AG09309 (cell line): ENCODE results near the gene CPXM1.

Experiments used
- DNase-seq: peaks from one replicate; pipeline ENCODE4 v3.0.0-alpha.2; 2010; ENCODE audit warnings: low read depth
- H3K4me3 ChIP-seq: 2 replicates; pipeline ENCODE4 v1.5.1; 2011; ENCODE audit warnings: mild to moderate bottlenecking, low read depth, low read length, moderate library complexity; ENCODE audit not compliant: control insufficient read depth
- TF ChIP-seq, protein P1 (sequence below): IDR thresholded peaks from 2 replicates; pipeline ENCODE4 v1.5.1; 2011; ENCODE audit warnings: mild to moderate bottlenecking, low read depth, low read length, inconsistent platforms; ENCODE audit not compliant: insufficient read depth, control insufficient read depth; ENCODE audit errors: missing control alignments

Gene CPXM1

DNA sequence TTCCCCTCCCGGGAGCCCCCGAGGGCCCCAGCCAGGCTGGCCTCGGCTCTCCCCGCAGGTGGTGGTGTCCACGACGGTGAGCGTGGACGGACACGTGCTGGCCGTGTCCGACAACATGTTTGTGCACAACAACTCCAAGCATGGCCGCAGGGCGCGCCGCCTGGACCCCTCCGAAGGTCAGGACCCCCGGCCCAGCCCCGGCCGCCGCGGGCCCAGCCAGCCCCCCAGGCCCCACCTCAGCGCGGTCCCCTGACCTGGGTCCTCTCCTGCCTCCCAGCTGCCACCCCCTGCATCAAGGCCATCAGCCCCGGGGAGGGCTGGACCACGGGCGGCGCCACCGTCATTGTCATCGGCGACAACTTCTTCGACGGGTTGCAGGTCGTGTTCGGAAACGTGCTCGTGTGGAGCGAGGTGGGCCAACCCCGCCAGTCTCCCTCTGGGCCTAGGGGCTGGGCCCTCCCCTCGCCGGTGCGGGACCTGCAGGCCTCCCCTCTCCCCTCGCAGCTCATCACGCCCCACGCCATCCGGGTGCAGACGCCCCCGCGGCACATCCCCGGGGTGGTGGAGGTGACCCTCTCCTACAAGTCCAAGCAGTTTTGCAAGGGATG, 51.0 kb downstream of the CPXM1 start:
- no peak overlapping the region for H3K4me3 ChIP-seq
- no peak for DNase-seq
- TF ChIP-seq, protein P1, sequence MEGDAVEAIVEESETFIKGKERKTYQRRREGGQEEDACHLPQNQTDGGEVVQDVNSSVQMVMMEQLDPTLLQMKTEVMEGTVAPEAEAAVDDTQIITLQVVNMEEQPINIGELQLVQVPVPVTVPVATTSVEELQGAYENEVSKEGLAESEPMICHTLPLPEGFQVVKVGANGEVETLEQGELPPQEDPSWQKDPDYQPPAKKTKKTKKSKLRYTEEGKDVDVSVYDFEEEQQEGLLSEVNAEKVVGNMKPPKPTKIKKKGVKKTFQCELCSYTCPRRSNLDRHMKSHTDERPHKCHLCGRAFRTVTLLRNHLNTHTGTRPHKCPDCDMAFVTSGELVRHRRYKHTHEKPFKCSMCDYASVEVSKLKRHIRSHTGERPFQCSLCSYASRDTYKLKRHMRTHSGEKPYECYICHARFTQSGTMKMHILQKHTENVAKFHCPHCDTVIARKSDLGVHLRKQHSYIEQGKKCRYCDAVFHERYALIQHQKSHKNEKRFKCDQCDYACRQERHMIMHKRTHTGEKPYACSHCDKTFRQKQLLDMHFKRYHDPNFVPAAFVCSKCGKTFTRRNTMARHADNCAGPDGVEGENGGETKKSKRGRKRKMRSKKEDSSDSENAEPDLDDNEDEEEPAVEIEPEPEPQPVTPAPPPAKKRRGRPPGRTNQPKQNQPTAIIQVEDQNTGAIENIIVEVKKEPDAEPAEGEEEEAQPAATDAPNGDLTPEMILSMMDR: no peak

DNA sequence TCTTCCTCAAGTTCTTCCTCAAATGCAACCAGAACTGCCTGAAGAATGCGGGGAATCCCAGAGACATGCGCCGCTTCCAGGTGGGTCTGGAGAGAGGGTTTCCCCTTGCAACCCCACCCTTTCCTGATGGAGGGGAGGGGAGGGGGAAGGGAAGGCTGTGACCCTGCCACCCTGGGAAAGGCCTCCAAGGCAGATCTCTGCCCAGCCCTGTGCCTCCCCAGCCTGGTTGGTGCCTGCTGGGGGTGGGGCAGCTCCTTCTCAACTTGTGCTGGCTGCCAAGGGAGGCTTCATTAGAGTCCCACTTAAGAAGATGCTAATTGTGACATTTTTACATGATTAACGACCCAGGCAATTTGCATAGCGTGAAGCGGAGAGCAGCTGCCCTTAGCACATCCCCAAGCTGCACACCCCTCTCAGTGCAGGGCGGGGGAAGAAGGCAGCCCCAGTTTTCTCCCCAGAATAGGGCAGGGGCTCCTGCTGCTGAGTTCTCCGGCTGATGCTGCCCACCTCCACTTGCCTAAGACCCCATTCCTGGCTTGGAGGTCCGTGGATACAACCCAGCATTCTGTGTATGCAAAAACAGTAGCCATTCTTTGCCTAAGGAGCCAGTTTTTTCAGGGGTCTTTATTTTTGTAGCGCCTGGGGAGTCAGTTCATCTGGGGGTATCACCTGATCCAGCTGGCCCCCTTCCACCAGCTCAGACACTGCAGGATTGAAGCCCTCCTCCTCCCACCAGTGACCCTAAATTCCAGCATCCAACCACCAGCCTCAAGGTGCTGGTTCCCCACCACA, 51.7 kb downstream of the CPXM1 start:
- H3K4me3 ChIP-seq: no peak overlapping the region
- DNase-seq: no peak
- TF ChIP-seq, protein P1: no peak

DNA sequence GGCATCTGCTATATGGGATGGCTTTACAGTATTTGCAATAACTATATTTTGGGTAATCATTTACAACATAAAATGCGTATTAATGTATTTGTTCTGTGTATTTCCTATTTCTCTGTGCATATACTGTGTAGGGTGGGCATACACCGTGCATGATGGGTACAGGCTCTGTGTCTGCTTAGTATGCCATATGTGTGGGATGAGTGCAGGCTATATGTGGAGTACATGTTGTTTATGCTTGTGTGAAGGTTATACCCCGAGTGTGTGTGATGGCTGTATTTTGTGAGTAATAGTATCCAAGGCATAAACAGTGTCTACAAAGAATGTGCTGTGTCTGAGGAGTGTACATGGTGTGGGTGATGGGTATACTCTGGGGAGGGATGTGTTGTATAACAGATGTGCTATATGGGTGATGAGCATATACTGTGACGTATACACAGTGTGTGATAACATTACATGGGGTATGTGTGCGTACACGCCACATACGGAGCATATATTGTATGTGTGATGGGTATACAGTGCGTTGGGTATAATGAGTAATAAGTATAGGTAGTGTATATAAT, 52.7 kb downstream of the CPXM1 start:
- TF ChIP-seq, protein P1: no peak
- H3K4me3 ChIP-seq: no peak overlapping the region
- DNase-seq: no peak

DNA sequence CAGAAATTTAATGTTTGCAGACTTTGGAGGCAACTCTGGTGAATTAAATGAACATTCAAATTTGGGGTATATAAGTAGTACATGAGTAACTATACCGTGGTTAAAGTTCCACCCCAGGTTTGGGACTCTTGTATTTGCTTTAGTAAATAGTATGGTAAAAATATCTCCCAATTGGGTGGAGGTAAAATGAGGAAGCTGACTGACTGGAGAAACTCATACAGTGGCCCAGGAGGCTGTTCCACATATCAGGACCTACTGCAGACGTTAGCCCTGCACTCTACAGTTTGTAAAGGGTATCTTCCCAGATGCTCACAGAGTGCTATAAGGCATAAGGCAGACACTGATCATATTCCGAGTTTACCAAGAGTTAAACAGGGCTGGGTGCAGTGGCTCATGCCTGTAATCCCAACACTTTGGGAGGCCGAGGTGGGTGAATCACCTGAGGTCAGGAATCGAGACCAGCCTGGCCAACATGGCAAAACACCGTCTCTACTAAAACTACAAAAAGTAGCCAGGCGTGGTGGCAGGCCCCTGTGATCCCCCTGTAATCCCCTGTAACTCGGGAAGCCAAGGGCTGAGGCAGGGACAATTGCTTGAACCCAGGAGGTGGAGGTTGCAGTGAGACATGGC, 53.7 kb downstream of the CPXM1 start:
- TF ChIP-seq, protein P1: no peak
- DNase-seq: no peak
- no peak overlapping the region for H3K4me3 ChIP-seq

DNA sequence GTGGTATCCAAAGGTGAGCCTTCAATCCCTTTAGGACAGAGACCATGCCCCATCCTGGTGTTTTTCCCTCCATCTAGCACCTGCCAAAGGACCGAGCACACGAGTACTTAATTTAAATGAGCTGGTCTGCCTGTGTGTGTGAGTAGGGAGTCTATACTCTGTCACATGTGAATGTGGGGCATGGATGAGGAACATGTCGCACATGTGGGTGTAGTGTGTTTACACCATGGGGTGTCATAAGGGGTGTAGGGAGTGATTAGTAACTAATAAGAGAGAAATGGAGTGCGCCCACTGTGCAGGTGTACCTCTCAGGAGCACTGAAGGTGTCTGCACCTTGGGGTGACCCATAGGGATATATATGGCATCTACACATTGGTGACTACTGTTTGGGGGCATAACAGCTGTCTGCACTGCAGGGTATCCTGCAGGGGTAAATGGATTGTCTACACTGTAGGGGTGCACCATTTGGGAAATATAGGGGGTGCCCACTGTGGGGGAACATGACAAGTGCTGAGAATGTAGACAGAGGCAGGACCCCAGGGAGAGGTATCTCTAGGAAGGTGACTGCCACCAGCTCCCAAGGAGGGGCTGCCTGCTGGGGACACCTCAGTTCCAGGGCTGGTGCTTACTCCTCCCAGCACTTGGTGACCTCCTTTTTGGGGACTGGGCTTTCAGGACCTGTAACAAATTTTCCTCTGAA, 54.3 kb downstream of the CPXM1 start:
- no peak overlapping the region for H3K4me3 ChIP-seq
- TF ChIP-seq, protein P1: no peak
- no peak for DNase-seq
